ENCODE measurements around the gene TRIM6.
"Not testable (repeated sequence)": the region's sequence is repeated elsewhere in the genome, so short reads cannot be mapped to it uniquely, and the experiment has no call there.

Gene TRIM6

GRCh38 chr11:5604896-5605295 lies 8.5 kb downstream of the TRIM6 start:
- no peak for DNase-seq (ENCODE audit: low spot score)

- no peak for DNase-seq (ENCODE audit: low spot score)
Observed at GRCh38 chr11:5605849-5606248, 9.4 kb downstream of the TRIM6 start.

GRCh38 chr11:5608808-5609207 lies 12.4 kb downstream of the TRIM6 start:
- no peak for DNase-seq (ENCODE audit: low spot score)

- no peak for DNase-seq (ENCODE audit: low spot score)
Observed at GRCh38 chr11:5610446-5610845, 14.0 kb downstream of the TRIM6 start.

GRCh38 chr11:5611627-5612026 lies 15.2 kb downstream of the TRIM6 start:
- no peak for DNase-seq (ENCODE audit: low spot score)

GRCh38 chr11:5618807-5619206 lies 22.4 kb downstream of the TRIM6 start:
- DNase-seq (ENCODE audit: low spot score): no peak

GRCh38 chr11:5620651-5621521 lies 24.4 kb downstream of the TRIM6 start:
- DNase-seq (ENCODE audit: low spot score): no peak

- DNase-seq (ENCODE audit: low spot score): no peak
Observed at GRCh38 chr11:5621580-5621979, 25.1 kb downstream of the TRIM6 start.

- DNase-seq (ENCODE audit: low spot score): no peak
Observed at GRCh38 chr11:5622802-5623201, 26.4 kb downstream of the TRIM6 start.

- DNase-seq (ENCODE audit: low spot score): peak; percentile 76
Observed at GRCh38 chr11:5624489-5625279, 28.2 kb downstream of the TRIM6 start, which contains the start of gene TRIM34. Gene TRIM34 (plus strand): TSS chr11:5625001. CDS start chr11:5632332, 7,331 bp downstream.

GRCh38 chr11:5625281-5625680 lies 28.8 kb downstream of the TRIM6 start:
- DNase-seq (ENCODE audit: low spot score): no peak

GRCh38 chr11:5626196-5626595 lies 29.8 kb downstream of the TRIM6 start:
- DNase-seq (ENCODE audit: low spot score): no peak

- DNase-seq (ENCODE audit: low spot score): no peak
Observed at GRCh38 chr11:5631417-5631816, 35.0 kb downstream of the TRIM6 start.

GRCh38 chr11:5631969-5632635 lies 35.7 kb downstream of the TRIM6 start:
- DNase-seq (ENCODE audit: low spot score): no peak

- no peak for DNase-seq (ENCODE audit: low spot score)
Observed at GRCh38 chr11:5639953-5640352, 43.5 kb downstream of the TRIM6 start.

GRCh38 chr11:5643585-5643984 lies 47.1 kb downstream of the TRIM6 start:
- no peak for DNase-seq (ENCODE audit: low spot score)

- DNase-seq (ENCODE audit: low spot score): no peak
Observed at GRCh38 chr11:5646139-5646538, 49.7 kb downstream of the TRIM6 start.

- no peak for DNase-seq (ENCODE audit: low spot score)
Observed at GRCh38 chr11:5655474-5655873, 59.0 kb downstream of the TRIM6 start.

- DNase-seq (ENCODE audit: low spot score): not testable (repeated sequence)
Observed at GRCh38 chr11:5656956-5657355, 60.5 kb downstream of the TRIM6 start.

GRCh38 chr11:5658318-5658717 lies 61.9 kb downstream of the TRIM6 start:
- DNase-seq (ENCODE audit: low spot score): no peak

Data from CD4-positive, alpha-beta T cell treated with Interleukin-6 at 100 ng/mL for 8 hours (primary cell).